OCI-LY3 (cell line): ENCODE results near the gene MAST2.

Source experiments
- EZH2phosphoT487 ChIP-seq: fragments of 200-600 bp; shearing (Covaris generic); IDR thresholded peaks from 2 replicates; pipeline ENCODE4 v1.6.1; 2018; ENCODE audit warnings: antibody characterized with exemption, mixed run types, low read depth
- TF ChIP-seq, protein P1 (sequence below): fragments of 200-600, 300-600 bp; sonication (generic); IDR thresholded peaks from 2 replicates; pipeline ENCODE4 v1.5.1; 2014; ENCODE audit warnings: antibody characterized with exemption, low read length, low read depth

DNA sequence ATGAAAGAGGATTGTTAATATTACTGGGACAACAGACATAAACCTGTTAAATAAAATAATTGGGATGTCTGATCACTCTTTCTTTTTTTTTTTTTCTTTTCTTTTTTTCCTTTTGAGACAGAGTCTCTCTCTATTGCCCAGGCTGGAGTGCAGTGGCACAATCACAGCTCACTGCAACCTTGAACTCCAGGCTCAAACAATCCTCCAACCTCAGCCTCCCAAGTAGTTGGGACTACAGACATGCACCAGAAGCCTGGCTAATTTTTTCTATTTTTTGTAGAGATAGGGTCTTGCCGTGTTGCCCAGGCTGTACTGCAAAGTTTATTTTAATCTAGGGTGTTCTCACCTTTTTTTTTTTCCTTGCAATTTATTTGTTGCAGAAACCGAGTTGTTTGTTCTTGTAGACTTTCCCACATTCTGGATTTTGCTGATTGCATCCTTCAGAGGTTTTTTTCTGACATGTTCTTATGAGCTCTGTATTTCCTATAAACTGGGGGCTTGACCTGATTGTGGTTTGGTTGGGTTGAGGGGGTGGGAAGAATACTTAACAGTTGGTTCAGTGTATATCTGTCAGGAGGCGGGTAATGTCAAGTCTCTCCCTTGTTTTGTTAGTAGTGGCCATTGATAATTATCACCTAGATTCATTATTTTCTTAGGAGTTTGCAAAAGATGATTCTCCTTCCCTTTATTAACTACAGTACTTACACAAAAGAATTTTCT lies 125.2 kb downstream of the MAST2 start:
- TF ChIP-seq, protein P1, sequence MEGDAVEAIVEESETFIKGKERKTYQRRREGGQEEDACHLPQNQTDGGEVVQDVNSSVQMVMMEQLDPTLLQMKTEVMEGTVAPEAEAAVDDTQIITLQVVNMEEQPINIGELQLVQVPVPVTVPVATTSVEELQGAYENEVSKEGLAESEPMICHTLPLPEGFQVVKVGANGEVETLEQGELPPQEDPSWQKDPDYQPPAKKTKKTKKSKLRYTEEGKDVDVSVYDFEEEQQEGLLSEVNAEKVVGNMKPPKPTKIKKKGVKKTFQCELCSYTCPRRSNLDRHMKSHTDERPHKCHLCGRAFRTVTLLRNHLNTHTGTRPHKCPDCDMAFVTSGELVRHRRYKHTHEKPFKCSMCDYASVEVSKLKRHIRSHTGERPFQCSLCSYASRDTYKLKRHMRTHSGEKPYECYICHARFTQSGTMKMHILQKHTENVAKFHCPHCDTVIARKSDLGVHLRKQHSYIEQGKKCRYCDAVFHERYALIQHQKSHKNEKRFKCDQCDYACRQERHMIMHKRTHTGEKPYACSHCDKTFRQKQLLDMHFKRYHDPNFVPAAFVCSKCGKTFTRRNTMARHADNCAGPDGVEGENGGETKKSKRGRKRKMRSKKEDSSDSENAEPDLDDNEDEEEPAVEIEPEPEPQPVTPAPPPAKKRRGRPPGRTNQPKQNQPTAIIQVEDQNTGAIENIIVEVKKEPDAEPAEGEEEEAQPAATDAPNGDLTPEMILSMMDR = no peak
- no peak for TF ChIP-seq EZH2phosphoT487
